Epithelial cell of prostate (primary cell): Measurements from ENCODE around the gene ROR2.
"Not testable (repeated sequence)": the region's sequence is repeated elsewhere in the genome, so short reads cannot be mapped to it uniquely, and the experiment has no call there.

Experiments
- DNase-seq: peaks from one replicate; pipeline ENCODE4 v3.0.0-alpha.2; 2011; ENCODE audit warnings: low read depth, low spot score
- H3K27ac ChIP-seq: fragments of 450-650 bp; 2 replicates; pipeline ENCODE4 v1.5.1; 2017; ENCODE audit warnings: mild to moderate bottlenecking

Gene ROR2

GRCh38 chr9:91929331-91929730, 20.7 kb downstream of the ROR2 start:
- no peak overlapping the region for H3K27ac ChIP-seq
- no peak for DNase-seq

DNA sequence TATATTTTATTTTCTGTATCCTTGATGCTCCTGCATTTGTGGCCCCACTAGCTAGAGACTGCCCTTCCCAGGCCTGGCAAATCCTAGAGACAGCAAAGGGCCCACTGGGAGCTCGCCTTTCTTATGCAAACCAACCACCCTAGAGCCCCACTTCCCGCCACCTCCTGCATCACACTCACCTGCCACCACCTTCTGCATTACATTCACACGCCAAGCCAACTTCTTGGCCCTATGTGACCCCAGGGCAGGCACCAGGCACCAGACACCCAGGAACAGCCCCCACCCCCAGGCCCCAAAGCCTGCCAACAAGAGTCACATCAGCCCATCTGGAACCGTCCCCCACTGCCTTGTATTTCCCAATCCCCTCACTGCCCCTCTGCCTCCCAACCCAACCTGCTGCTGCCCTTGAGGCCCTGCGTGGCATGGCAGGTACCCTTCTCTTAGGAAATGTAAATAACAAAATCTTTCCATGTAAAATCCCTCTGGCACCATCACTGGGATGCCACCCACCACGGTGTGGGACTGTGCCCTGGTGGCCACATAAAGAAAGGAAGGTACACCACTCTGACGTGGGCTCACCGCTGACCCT, 22.0 kb downstream of the ROR2 start:
- no peak for DNase-seq
- no peak overlapping the region for H3K27ac ChIP-seq

- H3K27ac ChIP-seq: no peak overlapping the region
- DNase-seq: no peak
Observed at GRCh38 chr9:91924090-91924489, 25.9 kb downstream of the ROR2 start.

GRCh38 chr9:91923145-91923544, 26.9 kb downstream of the ROR2 start:
- no peak overlapping the region for H3K27ac ChIP-seq
- DNase-seq: no peak

GRCh38 chr9:91921371-91921770, 28.7 kb downstream of the ROR2 start:
- DNase-seq: no peak
- H3K27ac ChIP-seq: no peak overlapping the region

DNA sequence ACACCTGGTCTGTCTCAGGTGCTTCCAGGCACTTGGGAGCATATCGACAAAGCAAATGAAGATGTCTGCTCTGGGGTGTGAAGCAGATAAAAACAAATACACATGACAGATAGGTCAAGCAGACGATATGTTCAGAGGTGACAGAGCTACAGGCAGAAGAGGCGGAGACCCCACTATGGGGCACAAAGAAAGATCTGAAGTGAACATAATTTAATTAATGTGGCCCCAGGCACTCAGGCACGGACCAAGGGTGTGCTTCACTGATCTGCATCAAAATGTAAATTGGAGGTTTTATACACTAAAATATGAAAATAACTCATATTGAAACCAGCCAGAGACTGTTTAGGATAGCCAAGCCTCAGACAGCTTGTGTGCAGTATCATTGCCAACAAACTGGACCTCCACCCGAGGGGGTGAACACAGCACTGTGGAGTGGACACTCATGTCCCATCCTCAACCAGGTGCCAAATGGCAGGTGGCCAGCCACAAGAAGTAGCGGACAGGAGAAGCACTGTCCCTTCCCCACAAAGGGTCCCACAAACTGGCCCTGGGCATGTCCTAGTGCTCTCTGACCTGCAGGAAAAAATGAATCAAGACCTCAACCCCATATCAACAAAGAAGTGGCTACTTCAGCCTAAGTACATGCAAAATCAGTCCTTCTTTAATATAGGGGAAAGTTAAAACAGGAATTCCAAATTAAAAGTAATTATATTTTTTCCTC, 29.2 kb downstream of the ROR2 start:
- no peak overlapping the region for H3K27ac ChIP-seq
- no peak for DNase-seq

- H3K27ac ChIP-seq: no peak overlapping the region
- no peak for DNase-seq
Observed at GRCh38 chr9:91919621-91920020, 30.4 kb downstream of the ROR2 start.

DNA sequence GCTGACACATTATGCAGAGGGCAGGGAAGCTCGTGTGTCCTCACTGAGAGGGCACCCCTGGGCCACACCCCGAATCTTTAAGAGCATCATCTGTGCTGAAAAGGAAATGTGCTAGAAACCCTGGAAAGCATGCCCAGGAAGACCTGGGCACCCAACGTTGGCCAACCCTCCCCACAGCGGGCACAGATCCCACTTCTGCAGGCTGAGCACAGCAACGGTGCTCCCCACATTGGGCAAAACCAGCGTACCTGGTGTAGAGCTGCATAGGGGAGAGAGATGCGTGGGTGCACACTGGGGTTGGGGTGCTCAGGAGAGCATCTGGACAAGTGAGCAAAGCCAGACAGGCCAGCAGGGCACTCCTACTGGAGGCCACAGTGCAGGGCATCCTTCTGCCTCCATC, 32.6 kb downstream of the ROR2 start:
- no peak overlapping the region for H3K27ac ChIP-seq
- no peak for DNase-seq

DNA sequence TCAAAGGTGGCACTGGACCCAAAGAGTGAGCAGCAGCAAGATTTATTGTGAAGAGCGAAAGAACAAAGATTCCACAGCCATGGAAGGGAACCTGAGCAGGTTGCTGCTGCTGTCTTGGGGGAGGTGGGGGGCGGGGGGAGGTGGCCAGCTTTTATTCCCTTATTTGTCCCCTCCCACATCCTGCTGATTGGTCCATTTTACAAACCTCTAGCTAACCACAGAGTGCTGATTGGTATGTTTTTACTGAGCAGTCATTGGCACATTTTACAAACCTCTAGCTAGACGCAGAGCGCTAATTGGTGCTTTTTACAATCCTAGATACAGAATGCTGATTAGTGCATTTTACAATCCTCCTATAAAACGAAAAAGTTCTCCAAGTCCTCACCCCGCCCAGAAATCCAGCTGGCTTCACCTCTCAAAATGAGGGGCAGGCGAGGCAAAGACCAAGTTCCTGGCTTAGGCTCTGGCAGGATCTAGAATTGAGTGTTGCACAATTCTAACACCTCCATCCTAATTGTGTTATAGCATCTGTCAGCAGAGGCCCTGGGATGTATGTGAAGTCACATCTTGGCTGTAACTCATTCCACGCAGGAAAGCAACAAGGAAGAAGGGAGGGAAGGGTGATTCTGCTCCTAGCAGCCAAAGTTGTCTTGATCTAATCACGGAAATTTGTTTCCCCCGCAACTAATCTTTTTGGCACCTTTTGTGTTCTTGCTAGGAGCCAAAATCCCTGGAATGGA, 34.3 kb downstream of the ROR2 start:
- no peak overlapping the region for H3K27ac ChIP-seq
- DNase-seq: no peak

DNA sequence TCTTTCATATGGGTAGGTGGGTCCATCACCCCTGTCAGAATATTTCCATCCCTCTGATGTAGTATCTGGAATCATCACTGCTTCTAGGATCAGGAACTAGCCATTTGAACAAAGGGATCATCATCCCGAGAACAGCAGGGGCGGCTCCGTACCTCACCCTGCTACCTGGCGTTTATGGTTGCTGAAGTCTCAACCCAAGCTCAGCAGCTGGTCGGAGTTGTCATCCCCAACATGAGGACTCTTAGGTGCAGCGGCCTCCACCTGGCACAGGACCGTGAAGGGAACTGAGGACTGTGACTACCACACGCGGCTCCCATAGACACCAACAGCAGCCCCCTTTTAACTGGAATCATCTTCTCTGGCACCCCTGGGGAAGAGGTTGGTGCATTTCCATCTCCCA, 35.1 kb downstream of the ROR2 start:
- no peak for DNase-seq
- no peak overlapping the region for H3K27ac ChIP-seq

DNA sequence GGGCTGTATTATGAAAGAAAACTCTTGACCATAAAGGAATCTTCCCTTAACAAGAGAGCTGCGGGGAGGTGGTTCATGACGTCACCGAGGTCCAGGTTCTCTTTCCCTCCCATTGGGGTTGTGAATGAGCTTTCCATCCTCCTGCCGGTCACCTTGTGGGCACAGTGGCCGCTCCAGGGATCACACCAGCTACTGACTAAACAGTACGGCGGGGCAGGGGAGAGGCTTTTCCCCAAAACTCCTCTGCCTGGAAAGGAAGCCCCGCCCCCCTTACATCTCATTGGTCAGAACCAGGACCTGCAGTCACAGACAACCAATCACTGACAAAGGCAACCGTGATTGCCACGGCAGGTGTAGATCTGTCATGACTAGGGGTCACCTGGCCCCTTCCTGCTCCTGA, 35.6 kb downstream of the ROR2 start:
- no peak for DNase-seq
- no peak overlapping the region for H3K27ac ChIP-seq

GRCh38 chr9:91913986-91914385, 36.0 kb downstream of the ROR2 start:
- DNase-seq: no peak
- H3K27ac ChIP-seq: no peak overlapping the region

GRCh38 chr9:91913096-91913495, 36.9 kb downstream of the ROR2 start:
- DNase-seq: no peak
- H3K27ac ChIP-seq: no peak overlapping the region

GRCh38 chr9:91911657-91912056, 38.4 kb downstream of the ROR2 start:
- H3K27ac ChIP-seq: no peak overlapping the region
- DNase-seq: no peak

DNA sequence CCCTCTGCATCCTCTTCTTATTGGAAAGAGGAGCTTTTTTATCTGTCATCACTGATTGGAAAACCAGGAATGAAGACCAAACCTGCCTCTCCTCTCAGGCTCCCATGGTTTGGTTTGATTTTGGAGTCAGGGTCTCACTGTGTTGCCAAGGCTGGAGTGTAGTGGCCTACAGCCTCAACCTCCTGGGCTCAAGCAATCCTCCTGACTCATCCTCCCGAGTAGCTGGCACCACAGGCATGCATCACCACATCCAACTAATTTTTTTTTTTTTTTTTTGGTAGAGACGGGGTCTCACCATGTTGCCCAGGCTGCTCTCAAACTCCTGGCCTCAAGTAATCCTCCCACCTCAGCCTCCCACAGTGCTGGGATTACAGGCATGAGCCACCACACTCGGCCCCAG, 40.8 kb downstream of the ROR2 start:
- not testable (repeated sequence) for H3K27ac ChIP-seq, DNase-seq

- no peak for DNase-seq
- H3K27ac ChIP-seq: no peak overlapping the region
Observed at GRCh38 chr9:91908746-91909145, 41.3 kb downstream of the ROR2 start.

DNA sequence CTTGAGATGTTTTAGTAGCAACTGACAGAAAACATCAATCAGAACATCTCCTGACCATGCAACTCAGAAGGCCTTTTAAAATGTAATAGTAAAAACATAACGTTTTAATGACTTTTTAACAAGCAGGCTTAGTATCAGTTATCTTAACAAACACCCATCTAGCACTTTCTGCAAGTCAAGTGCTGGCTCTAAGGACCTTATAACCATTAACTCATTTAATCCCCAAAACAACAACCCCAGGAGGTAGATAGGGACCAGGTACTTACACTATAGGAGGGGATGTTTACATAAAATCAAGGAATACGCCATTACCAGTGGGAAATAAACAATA, 41.8 kb downstream of the ROR2 start:
- DNase-seq: no peak
- no peak overlapping the region for H3K27ac ChIP-seq

DNA sequence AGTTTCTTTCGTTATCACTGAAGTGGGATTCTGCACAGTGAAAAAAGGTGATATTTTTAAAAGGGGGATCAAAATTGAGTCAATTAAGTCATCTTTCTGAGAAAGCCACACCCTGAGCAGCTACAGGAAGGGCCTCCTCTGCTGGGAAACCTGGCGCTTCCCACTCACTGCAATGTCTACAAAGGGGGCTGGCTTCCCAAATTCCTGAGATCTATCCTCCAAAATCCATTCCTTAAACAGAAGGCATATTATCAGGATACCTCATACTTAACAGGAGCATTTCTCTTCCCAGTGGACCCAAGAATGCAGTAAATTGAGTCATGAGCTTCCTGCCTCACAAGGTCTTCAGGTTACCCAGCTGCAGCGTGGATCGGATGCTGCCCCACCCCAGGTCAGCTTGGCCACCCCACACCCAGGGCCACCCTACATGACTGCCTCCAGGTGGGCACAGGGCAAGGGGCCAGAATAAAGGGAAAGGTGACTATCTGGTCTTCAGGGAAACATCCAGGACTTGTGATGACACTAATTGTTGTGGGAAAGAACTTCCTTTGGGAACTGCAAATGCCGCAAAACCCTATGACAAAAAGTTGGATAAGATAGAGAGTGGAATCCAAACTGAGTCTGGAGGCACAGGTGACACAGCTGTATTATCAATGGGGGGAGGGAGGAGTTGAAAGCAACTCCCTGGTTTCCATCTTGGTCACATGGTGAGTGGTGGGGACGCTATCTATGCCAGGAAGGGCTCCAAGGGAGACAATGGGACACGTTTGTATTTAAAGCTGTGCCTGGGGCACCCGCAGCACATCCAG, 42.3 kb downstream of the ROR2 start:
- no peak for DNase-seq
- no peak overlapping the region for H3K27ac ChIP-seq

DNA sequence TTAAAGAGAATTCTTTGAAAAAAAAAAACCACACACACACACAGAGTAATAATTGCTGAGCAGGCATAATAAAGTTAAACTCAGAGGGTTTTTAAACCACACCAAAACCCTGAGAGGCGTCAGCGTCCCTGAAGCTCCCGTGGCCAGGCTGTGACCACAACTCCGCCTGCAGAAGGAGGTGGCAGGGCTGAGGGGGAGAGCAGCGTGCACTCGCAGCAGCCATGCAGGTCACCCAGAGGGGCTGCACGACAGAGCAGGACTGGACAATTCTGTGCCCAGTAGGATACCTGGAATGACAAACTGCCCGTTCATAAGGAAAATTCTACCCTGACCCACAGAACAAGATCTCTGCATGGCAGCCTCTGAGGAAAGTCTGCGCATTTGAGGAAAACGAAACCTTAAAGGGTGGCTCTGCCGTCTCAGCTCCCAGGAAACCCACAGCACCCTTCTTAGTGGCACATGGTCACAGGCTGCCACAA, 44.0 kb downstream of the ROR2 start:
- no peak overlapping the region for H3K27ac ChIP-seq
- DNase-seq: no peak

GRCh38 chr9:91905237-91905650, 44.8 kb downstream of the ROR2 start:
- DNase-seq: no peak
- H3K27ac ChIP-seq: no peak overlapping the region
